BE2C (cell line): ENCODE results near the gene ACOT8.

Source experiments
- DNase-seq: peaks from one replicate; pipeline ENCODE4 v3.0.0-alpha.2; 2020
- H3K27me3 ChIP-seq: fragments of 250-450 bp; sonication (Bioruptor Pico); 2 replicates; pipeline ENCODE4 v1.5.1; 2020; ENCODE audit warnings: mild to moderate bottlenecking
- H3K36me3 ChIP-seq: fragments of 250-450 bp; sonication (Bioruptor Pico); 2 replicates; pipeline ENCODE4 v1.5.1; 2020; ENCODE audit warnings: mild to moderate bottlenecking
- H3K4me1 ChIP-seq: fragments of 250-450 bp; sonication (Bioruptor Pico); 2 replicates; pipeline ENCODE4 v1.5.1; 2020
- H3K4me3 ChIP-seq: 2 replicates; pipeline ENCODE4 v1.5.1; 2011; ENCODE audit warnings: low read depth, low read length
- H3K9me3 ChIP-seq: fragments of 250-450 bp; sonication (Bioruptor Pico); 2 replicates; pipeline ENCODE4 v1.5.1; 2020
- TF ChIP-seq, protein P1 (sequence below): IDR thresholded peaks from 2 replicates; pipeline ENCODE4 v1.5.1; 2012; ENCODE audit warnings: mild to moderate bottlenecking, low read depth, low read length

ACOT8 gene

DNA sequence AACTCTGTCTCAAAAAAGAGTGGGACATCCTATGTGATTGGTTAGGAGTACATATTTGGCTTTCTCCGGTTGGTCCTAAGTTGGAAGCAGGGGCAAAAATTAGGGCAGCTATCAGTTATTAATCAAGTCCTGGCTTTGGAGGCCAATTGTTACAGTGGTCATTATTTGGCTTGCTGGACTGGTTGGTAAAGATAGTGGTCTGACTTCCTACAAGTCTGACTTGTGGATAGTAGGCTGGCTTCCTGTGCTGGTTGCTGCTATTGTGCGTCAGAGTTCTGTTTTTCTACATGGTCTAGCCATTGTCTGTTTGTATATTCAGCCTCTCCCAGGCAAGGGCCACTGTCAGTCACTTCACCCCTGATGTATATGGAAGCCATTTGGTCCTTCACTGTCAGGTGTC is 7.0 kb downstream of the ACOT8 start:
- TF ChIP-seq, protein P1, sequence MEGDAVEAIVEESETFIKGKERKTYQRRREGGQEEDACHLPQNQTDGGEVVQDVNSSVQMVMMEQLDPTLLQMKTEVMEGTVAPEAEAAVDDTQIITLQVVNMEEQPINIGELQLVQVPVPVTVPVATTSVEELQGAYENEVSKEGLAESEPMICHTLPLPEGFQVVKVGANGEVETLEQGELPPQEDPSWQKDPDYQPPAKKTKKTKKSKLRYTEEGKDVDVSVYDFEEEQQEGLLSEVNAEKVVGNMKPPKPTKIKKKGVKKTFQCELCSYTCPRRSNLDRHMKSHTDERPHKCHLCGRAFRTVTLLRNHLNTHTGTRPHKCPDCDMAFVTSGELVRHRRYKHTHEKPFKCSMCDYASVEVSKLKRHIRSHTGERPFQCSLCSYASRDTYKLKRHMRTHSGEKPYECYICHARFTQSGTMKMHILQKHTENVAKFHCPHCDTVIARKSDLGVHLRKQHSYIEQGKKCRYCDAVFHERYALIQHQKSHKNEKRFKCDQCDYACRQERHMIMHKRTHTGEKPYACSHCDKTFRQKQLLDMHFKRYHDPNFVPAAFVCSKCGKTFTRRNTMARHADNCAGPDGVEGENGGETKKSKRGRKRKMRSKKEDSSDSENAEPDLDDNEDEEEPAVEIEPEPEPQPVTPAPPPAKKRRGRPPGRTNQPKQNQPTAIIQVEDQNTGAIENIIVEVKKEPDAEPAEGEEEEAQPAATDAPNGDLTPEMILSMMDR = no peak
- Histone ChIP-seq H3K36me3 (peaks cover 7% of the 10 kb centered on the region), H3K4me1 (no peaks in the 10 kb centered on the region), H3K4me3 (no peak overlapping the region), H3K27me3 (no peaks in the 10 kb centered on the region), H3K9me3 (no peaks in the 10 kb centered on the region)
- no peak for DNase-seq

DNA sequence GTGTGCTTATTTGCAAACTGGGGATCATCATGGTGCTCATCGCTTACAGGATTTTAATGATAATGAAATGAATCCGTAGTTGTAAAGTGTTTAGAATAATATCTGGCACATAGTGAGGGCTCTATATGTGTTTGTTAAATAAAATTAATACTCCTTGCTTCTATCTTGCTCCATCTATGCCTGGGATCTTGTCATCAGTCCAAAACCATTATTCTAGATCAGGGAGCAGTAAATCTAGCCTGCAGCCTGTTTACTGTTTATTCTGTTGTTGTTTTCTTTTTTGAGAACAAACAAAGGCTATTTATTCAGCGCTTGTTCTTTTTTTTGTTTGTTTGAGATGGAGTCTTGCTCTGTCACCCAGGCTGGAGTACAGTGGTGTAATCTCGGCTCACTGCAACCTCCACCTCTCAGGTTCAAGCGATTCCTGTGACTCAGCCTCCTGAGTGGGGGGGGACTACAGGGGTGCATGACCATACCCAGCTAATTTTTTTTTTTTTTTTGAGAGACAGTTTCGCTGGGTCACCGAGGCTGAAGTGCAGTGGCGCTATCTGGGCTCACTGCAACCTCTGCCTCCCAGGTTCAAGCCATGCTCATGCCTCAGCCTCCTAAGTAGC is 8.1 kb downstream of the ACOT8 start:
- Histone ChIP-seq H3K4me3 (no peak overlapping the region), H3K9me3 (no peaks in the 10 kb centered on the region), H3K36me3 (peaks cover 18% of the 10 kb centered on the region), H3K27me3 (no peaks in the 10 kb centered on the region), H3K4me1 (no peaks in the 10 kb centered on the region)
- no peak for DNase-seq
- TF ChIP-seq, protein P1 = no peak

DNA sequence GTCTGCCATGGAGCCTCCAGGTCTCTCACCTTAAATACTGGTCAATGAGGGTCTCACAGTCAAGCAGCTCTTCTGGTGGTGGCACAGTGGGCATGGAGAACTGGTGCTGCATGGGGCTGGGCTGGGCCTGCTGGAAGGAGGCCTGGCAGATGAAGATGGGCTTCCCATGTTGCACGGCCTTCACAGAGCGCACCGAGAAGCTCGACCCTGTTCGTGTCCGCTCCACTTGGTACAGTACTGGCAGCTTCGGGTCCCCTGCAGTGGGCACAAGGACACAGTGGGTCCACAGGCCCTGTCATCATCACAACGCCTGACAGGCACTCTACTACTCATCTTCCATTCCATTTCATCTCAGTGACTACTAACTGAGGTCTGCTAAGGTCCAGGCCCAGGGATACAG is 8.8 kb downstream of the ACOT8 start:
- no peaks in the 10 kb centered on the region for H3K27me3 ChIP-seq
- TF ChIP-seq, protein P1 = no peak
- H3K9me3 ChIP-seq = no peaks in the 10 kb centered on the region
- no peaks in the 10 kb centered on the region for H3K4me1 ChIP-seq
- no peak overlapping the region for H3K4me3 ChIP-seq
- no peak for DNase-seq
- H3K36me3 ChIP-seq = peaks cover 25% of the 10 kb centered on the region

DNA sequence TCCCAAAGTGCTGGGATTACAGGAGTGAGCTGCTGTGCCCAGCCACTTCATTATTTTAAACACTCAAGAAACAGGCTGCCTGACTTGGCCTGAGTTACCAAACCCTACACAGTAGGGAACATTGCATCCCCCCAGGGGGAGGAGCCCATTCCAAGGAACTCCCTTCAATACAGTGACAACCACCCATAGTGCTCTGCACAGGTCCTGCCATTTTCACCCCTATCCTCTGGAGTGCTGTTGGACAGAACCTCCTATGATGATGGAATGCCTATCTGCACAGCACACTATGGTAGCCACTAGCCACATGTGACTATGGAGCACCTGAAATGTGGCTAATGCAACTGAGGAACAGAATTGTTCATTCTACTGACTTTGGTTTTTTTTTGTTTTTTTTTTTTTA is 11.7 kb downstream of the ACOT8 start:
- H3K27me3 ChIP-seq = no peaks in the 10 kb centered on the region
- TF ChIP-seq, protein P1 = no peak
- no peaks in the 10 kb centered on the region for H3K9me3 ChIP-seq
- peaks cover 37% of the 10 kb centered on the region for H3K36me3 ChIP-seq
- H3K4me1 ChIP-seq = no peaks in the 10 kb centered on the region
- no peak for DNase-seq
- H3K4me3 ChIP-seq = no peak overlapping the region

DNA sequence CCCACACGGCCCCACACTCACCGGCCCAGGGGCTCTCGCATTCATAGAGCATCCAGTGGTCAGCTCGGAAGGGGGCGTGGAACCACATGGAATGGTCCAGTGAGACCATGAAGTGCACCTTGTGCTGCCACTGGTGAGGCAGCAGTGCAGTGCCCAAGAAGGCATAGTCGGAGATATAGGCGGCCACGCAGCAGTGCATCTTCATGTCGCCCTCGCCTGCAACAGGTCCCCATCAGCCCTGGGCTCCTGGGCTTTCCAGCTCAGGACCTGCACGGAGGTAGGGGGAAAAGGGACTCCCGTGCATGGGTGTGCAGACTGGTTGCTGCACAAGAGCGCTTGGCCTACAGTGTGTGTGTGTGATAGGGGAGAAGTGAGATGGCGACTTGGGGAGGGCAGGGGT is 13.7 kb downstream of the ACOT8 start:
- H3K9me3 ChIP-seq = no peaks in the 10 kb centered on the region
- no peaks in the 10 kb centered on the region for H3K27me3 ChIP-seq
- H3K4me1 ChIP-seq = no peaks in the 10 kb centered on the region
- TF ChIP-seq, protein P1 = no peak
- DNase-seq = no peak
- no peak overlapping the region for H3K4me3 ChIP-seq
- H3K36me3 ChIP-seq = peaks cover 36% of the 10 kb centered on the region

DNA sequence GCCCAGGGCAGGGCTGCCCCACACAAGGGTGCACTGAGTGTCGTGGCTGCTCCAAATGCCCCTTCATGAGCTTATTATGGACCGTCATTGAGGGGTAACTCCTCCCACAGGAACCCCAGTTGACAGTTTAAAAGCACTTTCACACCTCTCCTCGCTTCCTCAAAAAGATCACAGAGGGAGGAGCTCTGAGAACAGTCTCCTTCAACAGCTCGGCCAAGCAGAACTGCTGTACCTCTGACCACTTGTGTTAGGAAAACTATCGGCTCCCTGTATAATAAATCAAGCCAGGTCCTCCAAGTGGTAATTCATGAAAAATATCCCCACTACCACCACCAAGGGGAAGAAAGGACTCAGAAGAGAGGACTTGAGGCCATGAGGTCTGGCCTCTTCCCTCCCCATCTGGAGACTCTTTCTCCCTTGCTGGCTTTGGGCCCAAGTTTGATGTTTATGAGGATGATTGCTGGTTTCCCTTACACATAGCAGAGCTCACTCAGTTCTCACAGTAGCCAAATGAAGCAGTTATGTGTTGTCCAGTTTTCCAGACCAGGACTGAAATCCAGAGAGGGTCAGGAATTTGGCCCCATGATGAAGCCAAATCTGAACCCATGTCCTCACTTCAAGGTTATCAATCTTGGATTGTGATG is 14.9 kb downstream of the ACOT8 start:
- Histone ChIP-seq H3K36me3 (peaks cover 35% of the 10 kb centered on the region), H3K27me3 (no peaks in the 10 kb centered on the region), H3K4me1 (no peaks in the 10 kb centered on the region), H3K9me3 (no peaks in the 10 kb centered on the region), H3K4me3 (no peak overlapping the region)
- TF ChIP-seq, protein P1 = no peak
- DNase-seq = no peak
